Mesendoderm (in vitro differentiated cells): Measurements from ENCODE around the gene CDKN3.
"Not testable (repeated sequence)": the region's sequence is repeated elsewhere in the genome, so short reads cannot be mapped to it uniquely, and the experiment has no call there.

Experiments used
- DNase-seq: peaks from one replicate; pipeline ENCODE4 v3.0.0; 2013
- H2AK5ac ChIP-seq: 2 replicates; pipeline ENCODE4 v1.6.1; 2013; ENCODE audit warnings: low read length, inconsistent platforms
- H2BK120ac ChIP-seq: 2 replicates; pipeline ENCODE4 v1.6.1; 2013; ENCODE audit warnings: low read depth, mild to moderate bottlenecking, low read length, moderate library complexity, mixed read lengths
- H2BK15ac ChIP-seq: replicated peaks from 2 replicates; pipeline ENCODE4 v1.6.1; 2013; ENCODE audit warnings: low read depth, mild to moderate bottlenecking, moderate library complexity
- H2BK5ac ChIP-seq: 2 replicates; pipeline ENCODE4 v1.6.1; 2013; ENCODE audit warnings: low read length, inconsistent platforms
- H3K18ac ChIP-seq: 2 replicates; pipeline ENCODE4 v1.6.1; 2013; ENCODE audit warnings: mild to moderate bottlenecking, low read length, mixed read lengths
- H3K23ac ChIP-seq: one replicate; pipeline ENCODE4 v1.6.1; 2013; ENCODE audit warnings: low read length
- H3K27ac ChIP-seq: 2 replicates; pipeline ENCODE4 v1.5.1; 2013; ENCODE audit warnings: low read depth, mild to moderate bottlenecking, inconsistent platforms, low read length, moderate library complexity
- H3K27me3 ChIP-seq: 2 replicates; pipeline ENCODE4 v1.6.1; 2013; ENCODE audit warnings: low read length, control low read depth, mild to moderate bottlenecking, inconsistent platforms; ENCODE audit not compliant: insufficient read depth, poor library complexity
- H3K36me3 ChIP-seq: 2 replicates; pipeline ENCODE4 v1.6.1; 2013; ENCODE audit warnings: low read length, inconsistent platforms; ENCODE audit not compliant: control insufficient read depth, insufficient read depth
- H3K4ac ChIP-seq: one replicate; pipeline ENCODE4 v1.6.1; 2013; ENCODE audit warnings: low read depth, mild to moderate bottlenecking, low read length, moderate library complexity
- H3K4me1 ChIP-seq: 2 replicates; pipeline ENCODE4 v1.6.1; 2013; ENCODE audit warnings: low read depth, low read length, inconsistent platforms; ENCODE audit not compliant: control insufficient read depth
- H3K4me2 ChIP-seq: 2 replicates; pipeline ENCODE4 v1.6.1; 2013; ENCODE audit warnings: low read length
- H3K4me3 ChIP-seq: 2 replicates; pipeline ENCODE4 v1.5.1; 2013; ENCODE audit warnings: mild to moderate bottlenecking, low read length
- H3K56ac ChIP-seq: one replicate; pipeline ENCODE4 v1.6.1; 2013; ENCODE audit warnings: low read length
- H3K79me1 ChIP-seq: 2 replicates; pipeline ENCODE4 v1.6.1; 2013; ENCODE audit warnings: low read length, inconsistent platforms
- H3K79me2 ChIP-seq: 2 replicates; pipeline ENCODE4 v1.6.1; 2013; ENCODE audit warnings: mild to moderate bottlenecking, low read length; ENCODE audit not compliant: control insufficient read depth, insufficient read depth
- H3K9ac ChIP-seq: 2 replicates; pipeline ENCODE4 v1.6.1; 2013; ENCODE audit warnings: low read length, inconsistent platforms
- H4K5ac ChIP-seq: one replicate; pipeline ENCODE4 v1.6.1; 2013; ENCODE audit warnings: low read length
- H4K8ac ChIP-seq: one replicate; pipeline ENCODE4 v1.6.1; 2013; ENCODE audit warnings: low read depth, mild to moderate bottlenecking, control low read depth, low read length, moderate library complexity
- WGBS: extraction: QIAGEN DNeasy Blood & Tissue Kit; methylation state at CpG from one replicate; pipeline ENCODE4 v1.1.7; 2013; ENCODE audit warnings: low lambda C conversion rate, missing lambda C conversion rate; ENCODE audit not compliant: insufficient coverage; ENCODE audit errors: extremely low coverage; 5-methylcytosine and 5-hydroxymethylcytosine counted together

Gene CDKN3

DNA sequence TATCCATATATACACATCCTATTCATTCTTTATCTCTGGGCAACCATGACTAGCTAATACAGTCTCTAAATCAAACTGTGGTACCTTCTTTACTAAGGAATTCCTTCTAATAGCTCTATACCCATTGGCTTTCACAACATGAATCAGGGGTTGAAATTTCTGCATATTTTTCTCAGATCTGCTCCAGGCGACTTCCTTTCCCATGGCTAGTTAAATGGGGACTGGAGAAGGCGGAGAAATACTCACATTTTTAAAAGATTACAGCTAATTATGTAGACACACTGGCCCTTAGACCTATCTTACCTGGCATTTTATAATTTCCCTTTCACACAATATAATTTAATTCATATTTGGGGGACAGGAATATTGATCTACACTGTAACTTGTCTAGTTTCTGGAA lies 1.1 kb upstream of the CDKN3 start:
- Histone ChIP-seq H3K36me3 (no peaks in the 10 kb centered on the region), H2AK5ac (no peak overlapping the region), H3K79me2 (no peaks in the 10 kb centered on the region), H4K5ac (no peak overlapping the region), H3K27ac (no peak overlapping the region), H3K27me3 (no peaks in the 10 kb centered on the region), H3K4me1 (no peaks in the 10 kb centered on the region), H2BK5ac (no peak overlapping the region), H3K9ac (no peak overlapping the region), H3K79me1 (peaks cover 2% of the 10 kb centered on the region), H3K4me3 (no peak overlapping the region), H3K56ac (no peak overlapping the region), H3K18ac (no peak overlapping the region), H3K4me2 (no peak overlapping the region), H4K8ac (no peak overlapping the region), H3K4ac (no peak overlapping the region), H2BK120ac (no peak overlapping the region), H2BK15ac (no peak overlapping the region), H3K23ac (no peak overlapping the region)
- WGBS: no CpG with 5 or more reads among the region's 2 CpGs
- peak; percentile 13 for DNase-seq

- H4K8ac ChIP-seq: no peak overlapping the region
- H3K79me1 ChIP-seq: peaks cover 2% of the 10 kb centered on the region
These were observed 669 bp upstream of the CDKN3 start for GRCh38 chr14:54396183-54396492.

DNA sequence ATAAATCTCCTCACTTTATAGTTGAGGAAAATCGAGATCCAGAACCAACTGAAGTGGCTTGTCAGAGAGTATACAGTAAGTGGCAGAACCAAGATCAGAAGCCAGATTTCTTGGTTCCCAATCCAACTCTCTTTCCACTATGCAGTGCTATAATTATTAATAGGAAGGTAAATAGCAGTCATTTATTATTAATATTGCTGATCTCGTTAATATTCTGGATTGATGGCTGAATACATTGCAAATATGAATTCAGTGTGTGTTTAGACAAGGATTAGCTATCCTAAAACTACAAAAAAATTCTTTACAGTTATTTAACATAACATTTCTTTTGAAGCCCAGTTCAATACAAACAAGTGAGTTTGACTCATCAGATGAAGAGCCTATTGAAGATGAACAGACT lies 2.8 kb downstream of the CDKN3 start:
- no peak overlapping the region for H4K8ac ChIP-seq
- no peak overlapping the region for H3K9ac ChIP-seq
- no peak overlapping the region for H2BK15ac ChIP-seq
- H3K4me1 ChIP-seq: no peaks in the 10 kb centered on the region
- H2BK5ac ChIP-seq: no peak overlapping the region
- no peak overlapping the region for H3K27ac ChIP-seq
- H3K23ac ChIP-seq: no peak overlapping the region
- H3K36me3 ChIP-seq: no peaks in the 10 kb centered on the region
- H4K5ac ChIP-seq: no peak overlapping the region
- DNase-seq: no peak
- no peak overlapping the region for H3K18ac ChIP-seq
- H3K79me2 ChIP-seq: no peaks in the 10 kb centered on the region
- H3K4me3 ChIP-seq: no peak overlapping the region
- H3K4ac ChIP-seq: no peak overlapping the region
- peaks cover 2% of the 10 kb centered on the region for H3K79me1 ChIP-seq
- H2BK120ac ChIP-seq: no peak overlapping the region
- H3K56ac ChIP-seq: no peak overlapping the region
- H2AK5ac ChIP-seq: no peak overlapping the region
- WGBS: no CpG with 5 or more reads among the region's 2 CpGs
- H3K4me2 ChIP-seq: no peak overlapping the region
- no peaks in the 10 kb centered on the region for H3K27me3 ChIP-seq

More at GRCh38 chr14:54396183-54396492, 669 bp upstream of the CDKN3 start:
- Histone ChIP-seq H2BK15ac (no peak overlapping the region), H3K27ac (no peak overlapping the region), H3K4me2 (peak overlapping the region; percentile 32), H3K79me2 (no peaks in the 10 kb centered on the region), H3K36me3 (no peaks in the 10 kb centered on the region), H3K4ac (no peak overlapping the region), H2BK120ac (no peak overlapping the region), H3K4me3 (no peak overlapping the region), H3K4me1 (no peaks in the 10 kb centered on the region), H3K56ac (peak overlapping the region; percentile 82), H3K18ac (peak overlapping the region; percentile 31), H4K5ac (no peak overlapping the region), H3K23ac (no peak overlapping the region), H3K9ac (peak overlapping the region; percentile 73), H2BK5ac (no peak overlapping the region), H2AK5ac (no peak overlapping the region), H3K27me3 (no peaks in the 10 kb centered on the region)
- no CpG with 5 or more reads among the region's 9 CpGs for WGBS
- no peak for DNase-seq

GRCh38 chr14:54403401-54404005 lies 6.7 kb downstream of the CDKN3 start:
- H3K4me3 ChIP-seq, H3K79me1 ChIP-seq, H3K27ac ChIP-seq, H3K79me2 ChIP-seq, H2AK5ac ChIP-seq, H3K27me3 ChIP-seq, H3K4ac ChIP-seq, H3K4me1 ChIP-seq, H2BK15ac ChIP-seq, H2BK5ac ChIP-seq, H3K56ac ChIP-seq, H2BK120ac ChIP-seq, H3K4me2 ChIP-seq, H4K5ac ChIP-seq, DNase-seq, H3K36me3 ChIP-seq, H3K9ac ChIP-seq, H3K23ac ChIP-seq, H4K8ac ChIP-seq, H3K18ac ChIP-seq: not testable (repeated sequence)
- WGBS: no CpG with 5 or more reads among the region's 6 CpGs

DNA sequence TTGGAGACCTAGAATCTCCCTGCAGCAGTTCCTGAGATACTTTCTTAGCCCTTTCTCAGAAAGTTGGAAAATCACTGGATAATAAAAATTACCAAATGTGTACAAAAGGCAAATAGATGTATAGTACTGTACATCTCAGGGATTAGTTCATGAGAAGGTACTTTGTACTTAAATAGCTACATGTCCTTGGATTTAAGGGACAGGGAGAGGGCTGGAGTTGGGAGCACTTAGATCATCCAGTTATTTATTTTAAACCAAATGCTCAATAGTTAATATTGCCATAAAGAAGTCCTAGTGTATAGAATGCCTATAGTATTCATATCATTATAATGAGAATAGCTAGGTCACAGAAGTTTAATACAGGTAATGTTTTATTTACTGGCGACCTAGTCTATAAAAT lies 13.4 kb downstream of the CDKN3 start:
- no peaks in the 10 kb centered on the region for H3K27me3 ChIP-seq
- H4K5ac ChIP-seq: no peak overlapping the region
- DNase-seq: no peak
- H3K56ac ChIP-seq: no peak overlapping the region
- no peak overlapping the region for H2AK5ac ChIP-seq
- H3K9ac ChIP-seq: no peak overlapping the region
- no peaks in the 10 kb centered on the region for H3K4me1 ChIP-seq
- no CpG with 5 or more reads among the region's 1 CpG for WGBS
- H3K79me1 ChIP-seq: no peaks in the 10 kb centered on the region
- H3K27ac ChIP-seq: no peak overlapping the region
- peaks cover 2% of the 10 kb centered on the region for H3K36me3 ChIP-seq
- no peak overlapping the region for H4K8ac ChIP-seq
- no peak overlapping the region for H3K4me3 ChIP-seq
- H2BK120ac ChIP-seq: no peak overlapping the region
- no peaks in the 10 kb centered on the region for H3K79me2 ChIP-seq
- H3K23ac ChIP-seq: no peak overlapping the region
- no peak overlapping the region for H3K4ac ChIP-seq
- H3K4me2 ChIP-seq: no peak overlapping the region
- no peak overlapping the region for H3K18ac ChIP-seq
- no peak overlapping the region for H2BK5ac ChIP-seq
- H2BK15ac ChIP-seq: no peak overlapping the region

DNA sequence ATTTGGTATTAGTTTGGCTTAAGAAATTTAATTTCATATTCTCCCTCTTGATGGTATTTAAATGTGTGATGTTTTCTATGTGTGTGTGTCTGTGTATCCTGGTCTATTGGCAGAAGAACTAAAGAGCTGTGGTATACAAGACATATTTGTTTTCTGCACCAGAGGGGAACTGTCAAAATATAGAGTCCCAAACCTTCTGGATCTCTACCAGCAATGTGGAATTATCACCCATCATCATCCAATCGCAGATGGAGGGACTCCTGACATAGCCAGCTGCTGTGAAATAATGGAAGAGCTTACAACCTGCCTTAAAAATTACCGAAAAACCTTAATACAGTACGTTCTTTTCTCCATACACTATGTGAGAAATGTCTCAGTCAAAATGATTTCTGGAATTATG lies 14.6 kb downstream of the CDKN3 start:
- H3K23ac ChIP-seq: no peak overlapping the region
- H2BK15ac ChIP-seq: no peak overlapping the region
- no peak overlapping the region for H2BK5ac ChIP-seq
- H3K27me3 ChIP-seq: no peaks in the 10 kb centered on the region
- H2AK5ac ChIP-seq: no peak overlapping the region
- H3K9ac ChIP-seq: no peak overlapping the region
- no peak overlapping the region for H3K4me2 ChIP-seq
- no peak overlapping the region for H4K8ac ChIP-seq
- no peak overlapping the region for H3K18ac ChIP-seq
- no peak overlapping the region for H3K4ac ChIP-seq
- no peaks in the 10 kb centered on the region for H3K79me1 ChIP-seq
- no peaks in the 10 kb centered on the region for H3K79me2 ChIP-seq
- no peak overlapping the region for H4K5ac ChIP-seq
- H2BK120ac ChIP-seq: no peak overlapping the region
- no peak for DNase-seq
- no peaks in the 10 kb centered on the region for H3K4me1 ChIP-seq
- no CpG with 5 or more reads among the region's 3 CpGs for WGBS
- peaks cover 2% of the 10 kb centered on the region for H3K36me3 ChIP-seq
- H3K56ac ChIP-seq: no peak overlapping the region
- no peak overlapping the region for H3K27ac ChIP-seq
- no peak overlapping the region for H3K4me3 ChIP-seq
